ENCODE measurements around the gene ACOXL. TPM values are rescaled to one million over a fixed set of nuclear protein-coding genes. Genes with fewer than 3 reads are reported as not detected.

ACOXL gene
- total and polyA plus RNA-seq, 2 donors (not counting 3 experiments of a cell fraction or from before 2014, with no cell fraction given), result not detected

GRCh38 chr2:111143107-111143842 lies 410.9 kb downstream of the ACOXL start:
- no peak for DNase-seq (ENCODE audit: low read depth, low spot score)
- no TSS peak for BruUV-seq (replicated peaks)
- Histone ChIP-seq H3K4me3 (replicated peaks in 1 of 3; ENCODE audit: insufficient read depth in 1 of 3, low read depth in 1 of 3, low read length in 3 of 3) (no peak overlapping the region), H2AFZ (ENCODE audit: low read depth, low read length) (no peak overlapping the region), H3K9me1 (replicated peaks; ENCODE audit: control insufficient read depth, extremely low read depth, insufficient read depth, low read length) (no peaks in the 10 kb centered on the region), H3K27me3 (ENCODE audit: control insufficient read depth in 2 of 2, insufficient read depth in 2 of 2, low read length in 2 of 2) (peaks cover 0 to 5% of the 10 kb centered on the region in 2 experiments), H3K79me2 (ENCODE audit: control insufficient read depth, insufficient read depth, low read length) (no peaks in the 10 kb centered on the region), H3K4me2 (ENCODE audit: insufficient read depth, low read length) (no peak overlapping the region), H3K36me3 (ENCODE audit: control insufficient read depth in 2 of 2, extremely low read depth in 1 of 2, insufficient read depth in 2 of 2, low read length in 2 of 2) (peaks cover 0 to 20% of the 10 kb centered on the region in 2 experiments), H3K9ac (replicated peaks; ENCODE audit: extremely low read depth, insufficient read depth, low read length) (no peak overlapping the region), H3K27ac (ENCODE audit: insufficient read depth, low read depth, low read length) (no peak overlapping the region), H4K20me1 (replicated peaks; ENCODE audit: control insufficient read depth, extremely low read depth, insufficient read depth, low read length) (no peaks in the 10 kb centered on the region), H3K4me1 (ENCODE audit: control insufficient read depth, extremely low read depth, insufficient read depth, low read length) (peaks cover 2% of the 10 kb centered on the region), H3K9me3 (replicated peaks; ENCODE audit: control insufficient read depth, insufficient read depth, low read length) (no peaks in the 10 kb centered on the region)
- intact Hi-C loops (cut with micrococcal nuclease), result no loop called here
- FAIRE-seq, result no peak
- ChIA-PET POLR2A (no interaction called here), CTCF (interaction anchor here (1.2 kb wide), 1 partner anchor 24 kb away, joined by 3 read pairs; no protein-coding TSS in a partner anchor)
- no peak for TF ChIP-seq FOS (IDR thresholded peaks at IDR 0.05; ENCODE audit: borderline replicate concordance, insufficient read depth, low read length)
- TF ChIP-seq JUN (IDR thresholded peaks at IDR 0.05; ENCODE audit: borderline replicate concordance, insufficient read depth, insufficient read length, low read depth), result no peak
- TF ChIP-seq POLR2A (IDR thresholded peaks at IDR 0.05; ENCODE audit: low read depth, low read length), result no peak
- TF ChIP-seq, protein P1, sequence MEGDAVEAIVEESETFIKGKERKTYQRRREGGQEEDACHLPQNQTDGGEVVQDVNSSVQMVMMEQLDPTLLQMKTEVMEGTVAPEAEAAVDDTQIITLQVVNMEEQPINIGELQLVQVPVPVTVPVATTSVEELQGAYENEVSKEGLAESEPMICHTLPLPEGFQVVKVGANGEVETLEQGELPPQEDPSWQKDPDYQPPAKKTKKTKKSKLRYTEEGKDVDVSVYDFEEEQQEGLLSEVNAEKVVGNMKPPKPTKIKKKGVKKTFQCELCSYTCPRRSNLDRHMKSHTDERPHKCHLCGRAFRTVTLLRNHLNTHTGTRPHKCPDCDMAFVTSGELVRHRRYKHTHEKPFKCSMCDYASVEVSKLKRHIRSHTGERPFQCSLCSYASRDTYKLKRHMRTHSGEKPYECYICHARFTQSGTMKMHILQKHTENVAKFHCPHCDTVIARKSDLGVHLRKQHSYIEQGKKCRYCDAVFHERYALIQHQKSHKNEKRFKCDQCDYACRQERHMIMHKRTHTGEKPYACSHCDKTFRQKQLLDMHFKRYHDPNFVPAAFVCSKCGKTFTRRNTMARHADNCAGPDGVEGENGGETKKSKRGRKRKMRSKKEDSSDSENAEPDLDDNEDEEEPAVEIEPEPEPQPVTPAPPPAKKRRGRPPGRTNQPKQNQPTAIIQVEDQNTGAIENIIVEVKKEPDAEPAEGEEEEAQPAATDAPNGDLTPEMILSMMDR (IDR thresholded peaks at IDR 0.05; ENCODE audit: extremely low read depth in 1 of 2, insufficient read depth in 1 of 2, low read depth in 1 of 2, low read length in 2 of 2), result no peak
- dilution Hi-C loops (cut with MboI; ENCODE audit: extremely low pct_ligation_motif_present, low sequenced_read_pairs), result no loop called here

GRCh38 chr2:111143843-111144198 lies 411.4 kb downstream of the ACOXL start:
- CTCF ChIA-PET, result interaction anchor here (1.2 to 1.7 kb wide), 2 partner anchors 11 to 24 kb away, joined by 3 to 6 read pairs; no protein-coding TSS in a partner anchor

More at GRCh38 chr2:111143843-111144198, 411.4 kb downstream of the ACOXL start:
- POLR2A ChIA-PET, result no interaction called here
- H3K4me1 ChIP-seq (ENCODE audit: control insufficient read depth, extremely low read depth, insufficient read depth, low read length), result peaks cover 8% of the 10 kb centered on the region
- TF ChIP-seq EZH2 (IDR thresholded peaks at IDR 0.05; ENCODE audit: borderline replicate concordance, low read depth, low read length, severe bottlenecking), result no peak
- TF ChIP-seq GATA2 (IDR thresholded peaks at IDR 0.05; ENCODE audit: insufficient read depth, insufficient read length, low read depth, low read length), result no peak
- no peak for TF ChIP-seq JUN (IDR thresholded peaks at IDR 0.05; ENCODE audit: borderline replicate concordance, insufficient read depth, insufficient read length, low read depth)
- no peak for TF ChIP-seq FOS (IDR thresholded peaks at IDR 0.05; ENCODE audit: borderline replicate concordance, insufficient read depth, low read length)
- H3K4me2 ChIP-seq (ENCODE audit: insufficient read depth, low read length), result no peak overlapping the region
- no peaks in the 10 kb centered on the region for H3K79me2 ChIP-seq (ENCODE audit: control insufficient read depth, insufficient read depth, low read length)
- DNase-seq (ENCODE audit: low read depth, low spot score) (no peak), FAIRE-seq (no peak)
- dilution Hi-C loops (cut with MboI; ENCODE audit: extremely low pct_ligation_motif_present, low sequenced_read_pairs) (no loop called here), intact Hi-C loops (cut with micrococcal nuclease) (no loop called here)
- no peak overlapping the region for H3K27ac ChIP-seq (ENCODE audit: insufficient read depth, low read depth, low read length)
- H3K36me3 ChIP-seq (ENCODE audit: control insufficient read depth in 2 of 2, extremely low read depth in 1 of 2, insufficient read depth in 2 of 2, low read length in 2 of 2), result peaks cover 0 to 15% of the 10 kb centered on the region in 2 experiments
- H3K27me3 ChIP-seq (ENCODE audit: control insufficient read depth in 2 of 2, insufficient read depth in 2 of 2, low read length in 2 of 2), result peaks cover 0 to 5% of the 10 kb centered on the region in 2 experiments
- BruUV-seq (replicated peaks), result no TSS peak
- no peaks in the 10 kb centered on the region for H3K9me3 ChIP-seq (replicated peaks; ENCODE audit: control insufficient read depth, insufficient read depth, low read length)
- H4K20me1 ChIP-seq (replicated peaks; ENCODE audit: control insufficient read depth, extremely low read depth, insufficient read depth, low read length), result no peaks in the 10 kb centered on the region
- no peak overlapping the region for H3K4me3 ChIP-seq (replicated peaks in 1 of 3; ENCODE audit: insufficient read depth in 1 of 3, low read depth in 1 of 3, low read length in 3 of 3)
- no peak overlapping the region for H3K9ac ChIP-seq (replicated peaks; ENCODE audit: extremely low read depth, insufficient read depth, low read length)
- H2AFZ ChIP-seq (ENCODE audit: low read depth, low read length), result no peak overlapping the region
- H3K9me1 ChIP-seq (replicated peaks; ENCODE audit: control insufficient read depth, extremely low read depth, insufficient read depth, low read length), result no peaks in the 10 kb centered on the region
